Dedifferentiated amniotic fluid mesenchymal stem cell (primary cell): ENCODE data around the gene IFT22.
"Not testable (repeated sequence)": the region's sequence is repeated elsewhere in the genome, so short reads cannot be mapped to it uniquely, and the experiment has no call there.

ENCODE experiments used
- DNase-seq: peaks from one replicate; pipeline ENCODE4 v3.0.0-alpha.2; 2016; ENCODE audit errors: extremely low spot score

IFT22 gene

GRCh38 chr7:101278461-101279292 is 42.9 kb downstream of the IFT22 start:
- no peak for DNase-seq

GRCh38 chr7:101277155-101277554 is 44.5 kb downstream of the IFT22 start:
- no peak for DNase-seq

GRCh38 chr7:101273206-101273605 is 48.4 kb downstream of the IFT22 start:
- DNase-seq = no peak

GRCh38 chr7:101271021-101271420 is 50.6 kb downstream of the IFT22 start:
- no peak for DNase-seq

- DNase-seq = no peak
These were observed 51.9 kb downstream of the IFT22 start for GRCh38 chr7:101269664-101270063.

GRCh38 chr7:101265622-101266516 is 55.7 kb downstream of the IFT22 start:
- no peak for DNase-seq

- not testable (repeated sequence) for DNase-seq
These were observed 57.4 kb downstream of the IFT22 start for GRCh38 chr7:101264102-101264706.
